HG03135 (cell line): ENCODE data around the gene TSKU.

Experiments used
- ATAC-seq: cut with Tn5 transposase; IDR thresholded peaks from one replicate; pipeline ENCODE4 v1.9.1; 2021; ENCODE audit warnings: mild to moderate bottlenecking, moderate library complexity; ENCODE audit not compliant: unreplicated experiment

TSKU gene

DNA sequence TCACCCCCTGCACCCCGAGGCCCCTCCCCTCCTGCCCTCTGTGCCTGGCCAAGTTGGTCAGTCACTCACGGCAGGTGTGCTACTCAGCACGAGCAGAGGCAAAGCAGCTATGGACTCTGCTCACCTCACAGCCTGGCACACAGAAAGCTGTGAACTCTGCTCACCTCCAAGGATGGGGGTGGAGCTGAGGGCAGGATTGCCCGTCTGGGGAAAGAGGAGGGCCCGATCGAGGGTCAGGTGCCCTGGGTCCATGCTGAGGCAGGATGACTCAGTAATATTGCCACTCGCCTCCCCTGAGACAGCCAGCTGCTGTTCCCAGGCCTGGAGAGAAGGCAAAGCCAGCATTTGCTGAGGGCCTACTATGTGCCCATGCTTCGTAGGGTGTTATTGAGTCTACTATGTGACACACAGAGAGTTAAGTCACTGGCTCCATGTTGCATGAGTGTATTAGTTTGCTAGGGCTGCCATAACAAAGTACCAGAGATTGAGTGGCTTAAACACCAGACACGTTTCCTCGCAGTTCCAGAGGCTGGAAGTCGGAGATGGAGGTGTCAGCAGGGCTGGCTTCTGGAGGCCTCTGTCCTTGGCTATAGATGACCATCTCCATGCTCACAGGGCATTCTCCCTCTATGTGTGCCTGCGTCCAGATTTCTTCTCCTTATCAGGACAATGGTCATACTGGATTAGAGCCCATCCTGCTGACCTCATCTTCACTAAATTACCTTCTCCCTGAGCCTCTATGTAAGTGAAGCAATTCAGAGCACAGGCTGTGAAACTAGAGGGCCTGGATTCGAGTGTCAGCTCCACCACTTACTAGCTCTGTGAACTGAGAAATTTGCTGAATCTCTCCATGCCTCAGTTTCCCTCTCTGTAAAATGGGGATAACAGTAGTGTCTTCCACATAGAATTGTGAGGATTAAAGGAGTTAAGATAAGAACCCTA is 13.2 kb upstream of the TSKU start:
- no peak for ATAC-seq

DNA sequence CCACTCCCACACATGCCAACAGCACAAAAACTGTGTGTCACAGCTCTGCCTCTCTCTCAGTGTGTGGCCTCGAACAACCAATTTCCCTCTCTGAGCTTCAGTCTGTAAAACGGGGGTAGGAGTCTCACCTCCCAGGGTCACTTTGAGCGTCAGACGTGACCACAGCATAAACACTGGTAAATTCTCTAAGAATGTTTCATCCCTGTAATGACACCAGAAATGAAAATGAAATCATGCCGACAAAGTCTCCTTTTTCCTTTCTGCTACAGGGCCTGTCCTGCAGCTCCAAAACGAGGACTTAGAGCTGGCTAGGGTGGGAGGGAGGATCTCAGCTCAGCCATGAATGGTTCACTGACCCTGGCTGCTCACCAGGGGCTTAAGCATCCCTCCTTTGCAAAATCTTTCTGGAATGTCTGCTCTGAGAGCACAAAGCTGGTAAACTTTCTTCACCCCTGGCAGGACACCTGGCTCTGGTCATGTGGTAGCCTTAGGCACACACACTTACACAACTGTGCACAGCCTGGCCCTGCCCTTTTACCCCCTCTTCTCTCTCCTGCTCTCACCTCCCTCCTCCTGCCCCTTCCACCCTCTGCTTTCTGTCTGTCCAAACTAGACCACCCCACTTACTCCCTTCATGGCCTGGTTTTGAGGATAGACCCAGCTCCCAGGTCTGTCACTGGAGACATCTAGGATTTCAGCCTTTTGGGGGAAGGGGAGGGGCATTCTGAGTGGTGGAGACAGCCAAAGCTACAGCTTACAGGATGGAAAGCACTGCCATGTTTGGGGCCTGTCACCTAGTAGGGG is 12.3 kb upstream of the TSKU start:
- ATAC-seq: no peak

DNA sequence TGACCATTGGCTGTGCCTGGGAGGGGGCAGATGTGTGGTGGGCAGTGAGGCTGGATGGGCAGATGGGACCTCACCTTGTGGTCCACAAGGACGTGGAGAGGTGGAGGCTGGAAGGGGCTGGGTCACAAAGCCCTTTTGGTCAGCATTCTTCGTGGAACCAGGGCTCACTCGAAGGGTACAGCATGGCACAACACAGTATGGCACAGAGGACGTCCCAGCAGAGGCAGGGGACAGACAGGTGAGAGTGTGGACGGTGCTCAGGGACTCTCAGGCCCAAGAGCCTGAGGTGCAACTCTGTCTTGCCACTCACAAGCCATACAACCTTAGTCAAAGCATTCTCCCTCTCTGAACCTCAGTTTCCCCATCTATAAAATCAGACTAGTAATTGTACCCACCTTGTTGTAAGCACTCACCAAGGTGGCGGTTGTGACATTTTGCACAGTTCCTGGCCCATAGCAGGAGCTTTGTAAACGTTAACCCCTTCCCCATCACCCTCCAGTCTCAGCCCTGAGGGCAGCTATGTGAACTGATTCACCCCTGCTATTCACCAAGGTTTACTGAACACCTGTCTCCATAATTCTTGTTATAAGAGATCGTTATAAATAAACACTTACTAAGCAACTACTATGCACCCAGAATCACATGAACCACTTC is 11.6 kb upstream of the TSKU start:
- ATAC-seq: no peak

DNA sequence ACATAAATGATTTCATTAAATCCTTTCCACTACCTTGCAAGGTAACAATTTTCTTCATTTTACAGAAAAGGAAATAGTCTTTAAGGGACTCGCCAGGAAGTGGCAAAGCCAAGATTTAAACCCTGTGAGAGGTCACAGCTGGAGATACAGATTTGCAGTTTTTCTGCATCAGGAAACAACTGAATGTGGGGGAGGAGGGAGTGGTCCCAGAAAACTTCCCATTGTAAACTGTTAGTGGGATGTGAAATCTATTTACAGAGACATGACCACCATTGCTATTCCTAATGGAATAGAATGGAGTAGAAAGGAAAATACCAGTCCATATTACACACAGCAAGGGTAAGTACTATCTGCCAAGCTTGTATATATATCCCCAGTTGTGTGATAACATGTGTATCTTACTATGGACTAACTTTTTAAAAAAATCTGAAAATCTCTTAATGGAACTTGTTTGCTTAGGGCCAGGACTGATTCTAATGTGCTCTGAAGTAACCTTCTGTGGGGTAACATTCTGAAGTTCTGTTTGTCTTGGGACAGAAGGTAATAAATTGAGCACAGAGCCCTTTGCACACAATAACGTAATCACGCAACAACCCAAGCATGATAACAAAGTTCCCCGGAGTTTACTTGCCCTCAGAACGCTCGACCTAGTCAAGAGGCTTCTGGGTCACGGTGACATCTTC is 10.9 kb upstream of the TSKU start:
- no peak for ATAC-seq

DNA sequence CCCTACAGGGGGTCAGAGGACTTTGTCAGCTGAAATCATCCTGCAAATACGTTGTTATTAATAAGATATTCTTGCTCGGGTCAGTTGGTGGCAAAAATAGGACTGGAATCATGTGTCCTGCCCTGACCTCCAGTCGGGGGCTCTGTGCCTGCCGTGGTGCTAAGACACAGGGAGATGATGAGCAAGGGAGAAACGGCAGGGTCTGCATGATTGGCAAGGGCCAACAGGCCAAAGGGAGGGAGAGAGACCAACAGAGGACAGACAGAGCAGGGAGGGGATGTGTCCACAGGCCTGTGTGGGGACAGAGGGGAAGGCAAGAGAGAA is 10.4 kb upstream of the TSKU start:
- ATAC-seq: no peak

DNA sequence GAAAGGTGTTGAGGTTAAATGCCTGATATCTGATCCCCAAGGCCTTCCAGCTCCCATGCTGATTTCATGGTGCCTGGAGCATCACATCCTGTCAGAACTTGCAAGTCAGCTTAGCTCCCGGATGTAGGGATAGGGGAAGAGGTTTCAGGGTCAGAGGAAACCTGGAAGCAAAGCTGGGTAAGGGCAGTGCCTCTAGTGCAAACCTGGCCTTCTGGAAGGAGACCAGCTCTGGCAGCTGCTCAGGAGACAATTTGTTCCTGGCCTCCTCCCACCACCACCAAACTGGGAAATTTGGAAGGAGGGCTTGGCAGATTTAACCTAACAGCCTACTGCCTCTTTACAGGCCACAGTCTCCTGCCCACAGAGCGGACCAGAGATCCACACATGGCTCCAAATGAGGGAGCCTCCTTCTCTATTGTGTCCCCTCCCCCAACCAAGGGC is 9.2 kb upstream of the TSKU start:
- no peak for ATAC-seq

DNA sequence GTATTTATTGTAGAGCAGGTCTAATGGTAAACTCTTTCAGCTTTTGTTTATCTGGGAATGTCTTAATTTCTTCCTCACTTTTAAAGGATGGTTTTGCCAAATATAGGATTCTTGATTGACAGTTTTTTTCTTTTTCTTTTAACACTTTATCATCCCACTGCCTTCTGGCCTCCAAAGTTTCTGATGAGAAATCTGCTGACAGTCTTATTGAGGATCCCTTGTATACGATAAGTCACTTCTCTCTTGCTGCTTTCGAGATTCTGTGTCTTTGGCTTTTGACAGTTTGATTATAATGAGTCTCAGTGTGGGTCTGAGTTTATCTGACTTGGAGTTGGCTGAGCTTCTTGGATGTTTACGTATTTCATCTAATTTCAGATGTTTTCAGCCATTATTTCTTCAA is 6.7 kb upstream of the TSKU start:
- no peak for ATAC-seq

DNA sequence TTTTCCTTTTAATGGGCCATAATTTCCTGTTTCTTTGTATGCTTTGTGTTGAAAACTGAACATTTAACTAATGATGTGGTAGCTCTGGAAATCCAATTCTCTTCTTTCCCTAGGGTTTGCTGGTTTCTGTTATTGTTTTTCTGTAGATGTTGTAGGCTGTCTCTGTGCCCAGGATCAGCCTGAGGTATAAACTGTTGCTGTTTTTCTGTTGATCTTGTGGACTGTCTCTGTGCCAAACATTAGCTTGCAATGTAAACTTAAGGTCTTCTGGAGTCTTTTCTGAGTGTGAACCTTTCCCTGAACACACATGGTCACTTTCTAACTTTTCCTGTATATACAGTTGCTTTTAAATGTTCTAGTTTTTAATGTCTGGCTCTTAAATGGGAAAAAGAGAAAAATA is 5.9 kb upstream of the TSKU start:
- no peak for ATAC-seq

DNA sequence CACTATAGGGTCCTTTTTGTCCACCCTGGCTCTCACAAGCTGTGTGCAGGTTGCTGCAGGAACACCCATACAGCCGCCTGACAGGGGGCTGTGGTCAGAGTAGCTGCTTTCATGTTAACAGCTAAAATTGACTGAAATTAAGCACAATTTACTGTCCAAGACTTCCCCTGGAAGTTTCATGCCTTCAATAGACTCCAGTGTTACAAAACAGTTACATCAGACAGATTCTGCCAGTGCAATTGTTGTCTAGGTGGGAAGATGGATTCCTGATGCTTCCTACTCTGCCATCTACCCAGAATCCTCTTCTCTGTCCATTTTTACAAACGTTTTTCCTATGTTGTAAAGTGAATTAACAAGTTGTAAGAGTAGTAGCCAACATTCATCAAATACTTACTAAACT is 5.3 kb upstream of the TSKU start:
- no peak for ATAC-seq

DNA sequence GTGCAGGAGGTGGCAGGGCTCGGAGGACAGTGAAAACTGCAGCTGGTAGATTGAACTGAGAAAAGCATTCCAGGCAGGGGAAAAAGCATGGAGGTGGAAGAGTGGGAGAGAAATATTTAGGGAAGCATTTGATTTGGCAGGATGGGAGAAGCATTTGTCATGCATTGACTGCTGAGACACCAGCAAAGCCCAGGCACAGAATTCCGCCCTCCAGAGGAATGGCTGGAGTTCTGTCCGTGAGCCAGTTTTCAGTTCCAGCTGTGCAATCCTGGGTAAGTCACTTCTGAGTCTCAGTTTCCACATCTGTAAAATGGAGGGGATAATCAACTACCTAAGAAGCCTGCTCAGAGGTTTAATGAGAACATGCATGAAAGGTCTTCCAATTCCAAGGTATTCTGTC is 4.3 kb upstream of the TSKU start:
- no peak for ATAC-seq

DNA sequence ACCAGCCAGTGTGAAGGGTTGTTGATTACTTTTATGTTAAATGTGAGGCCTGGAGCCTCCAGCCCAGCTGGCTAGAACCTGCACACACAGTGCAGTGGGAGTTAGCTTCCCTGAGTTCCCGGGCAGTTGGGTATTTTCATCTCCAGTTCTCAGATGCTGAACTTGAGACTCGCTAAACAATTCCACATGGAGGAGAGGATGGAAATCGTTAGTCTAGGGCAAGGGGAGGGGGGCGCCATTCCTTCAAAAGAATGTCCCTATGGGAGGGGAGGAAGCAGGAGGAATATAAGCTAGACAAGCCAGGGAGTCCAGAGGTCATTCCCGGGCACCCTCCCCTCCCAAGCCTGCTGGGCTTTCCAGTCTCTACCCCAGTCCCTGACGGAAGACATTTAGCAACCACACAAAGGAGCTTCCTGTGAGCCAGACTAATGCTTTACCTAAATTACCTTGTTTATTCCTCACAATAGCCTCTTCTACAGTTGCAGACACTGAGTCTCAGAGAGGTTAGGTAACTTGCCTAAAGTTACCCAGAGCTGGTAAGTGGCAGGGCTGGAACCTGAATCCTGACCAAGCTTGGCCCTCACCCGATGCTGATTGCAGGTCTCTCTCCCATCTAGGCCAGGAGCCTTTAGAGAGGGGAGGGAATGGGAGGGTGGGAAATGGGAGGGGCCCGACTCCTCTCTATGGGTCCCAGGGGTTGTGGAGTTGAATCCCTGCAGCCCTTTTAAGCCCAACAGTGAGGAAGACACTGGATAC is 1.9 kb upstream of the TSKU start:
- no peak for ATAC-seq

DNA sequence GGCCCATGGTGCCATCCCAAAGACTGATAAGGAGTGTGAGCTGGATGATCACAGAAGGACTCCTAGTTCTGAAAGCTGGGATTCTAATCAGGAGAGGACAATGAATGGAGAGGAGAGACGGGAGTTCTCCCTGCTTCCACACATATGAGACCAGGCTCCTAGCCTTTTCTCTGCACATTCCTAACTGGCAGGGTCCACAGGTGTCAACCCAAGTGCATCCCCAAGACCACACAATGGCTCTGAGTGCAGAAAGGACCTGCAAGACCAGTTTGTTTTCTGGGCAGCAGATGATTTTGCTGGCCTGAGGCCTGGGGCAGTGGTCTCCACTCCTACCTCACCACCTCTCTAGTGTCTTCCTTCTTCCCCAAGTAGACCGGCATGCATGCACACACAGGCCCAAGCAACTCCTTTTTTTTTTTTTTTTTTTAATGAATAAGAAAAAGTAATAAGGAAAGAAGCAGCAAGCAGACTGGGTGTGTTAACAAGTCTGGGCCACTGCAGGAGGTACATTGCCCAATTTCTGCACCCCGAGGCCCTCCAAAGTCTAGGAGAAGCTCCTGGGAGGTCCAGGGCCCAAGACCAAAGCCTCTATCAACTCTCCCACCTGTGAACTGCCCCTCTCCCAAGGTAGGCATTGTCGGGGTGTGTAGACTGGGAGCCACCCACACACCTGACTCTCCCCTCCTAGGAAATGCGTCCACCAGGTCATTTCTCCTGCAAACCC is 1.2 kb upstream of the TSKU start:
- no peak for ATAC-seq

DNA sequence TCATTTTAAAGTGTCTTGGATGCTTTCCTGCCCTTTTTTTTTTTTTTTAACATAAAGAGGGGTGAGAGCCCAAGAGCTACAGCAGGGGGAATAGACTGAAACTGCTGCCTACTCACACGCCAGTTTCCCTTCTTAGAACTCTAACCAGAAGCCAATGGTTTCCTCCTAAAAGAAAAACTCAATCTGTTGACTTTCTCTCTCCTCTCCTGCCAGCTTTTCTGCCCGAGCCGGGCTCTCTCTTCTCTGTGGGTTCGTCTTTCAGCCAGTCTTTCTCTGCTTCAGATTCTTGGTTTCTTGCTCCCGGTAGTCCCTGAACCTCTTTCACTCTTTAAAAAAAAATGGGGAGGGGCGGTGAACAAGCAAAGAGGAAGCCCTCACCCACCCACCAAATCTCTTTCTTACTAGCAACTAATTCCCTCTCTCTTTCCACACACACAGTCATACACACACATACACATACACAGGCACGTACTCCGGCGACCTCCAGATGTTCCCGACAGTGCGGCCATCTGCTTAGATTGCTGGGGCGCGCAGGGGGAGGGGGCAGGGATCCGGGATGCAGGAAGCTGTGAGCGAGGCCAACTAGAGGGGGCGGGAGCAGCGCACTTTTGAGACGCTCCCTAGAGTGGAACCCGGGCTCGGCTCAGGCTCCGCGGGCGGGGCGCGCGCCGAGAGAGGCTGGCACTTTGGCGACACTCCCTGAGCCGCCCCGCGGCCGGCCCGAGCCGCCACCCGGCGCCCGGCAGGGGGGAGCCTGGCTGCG is 444 bp upstream of the TSKU start:
- ATAC-seq: no peak

DNA sequence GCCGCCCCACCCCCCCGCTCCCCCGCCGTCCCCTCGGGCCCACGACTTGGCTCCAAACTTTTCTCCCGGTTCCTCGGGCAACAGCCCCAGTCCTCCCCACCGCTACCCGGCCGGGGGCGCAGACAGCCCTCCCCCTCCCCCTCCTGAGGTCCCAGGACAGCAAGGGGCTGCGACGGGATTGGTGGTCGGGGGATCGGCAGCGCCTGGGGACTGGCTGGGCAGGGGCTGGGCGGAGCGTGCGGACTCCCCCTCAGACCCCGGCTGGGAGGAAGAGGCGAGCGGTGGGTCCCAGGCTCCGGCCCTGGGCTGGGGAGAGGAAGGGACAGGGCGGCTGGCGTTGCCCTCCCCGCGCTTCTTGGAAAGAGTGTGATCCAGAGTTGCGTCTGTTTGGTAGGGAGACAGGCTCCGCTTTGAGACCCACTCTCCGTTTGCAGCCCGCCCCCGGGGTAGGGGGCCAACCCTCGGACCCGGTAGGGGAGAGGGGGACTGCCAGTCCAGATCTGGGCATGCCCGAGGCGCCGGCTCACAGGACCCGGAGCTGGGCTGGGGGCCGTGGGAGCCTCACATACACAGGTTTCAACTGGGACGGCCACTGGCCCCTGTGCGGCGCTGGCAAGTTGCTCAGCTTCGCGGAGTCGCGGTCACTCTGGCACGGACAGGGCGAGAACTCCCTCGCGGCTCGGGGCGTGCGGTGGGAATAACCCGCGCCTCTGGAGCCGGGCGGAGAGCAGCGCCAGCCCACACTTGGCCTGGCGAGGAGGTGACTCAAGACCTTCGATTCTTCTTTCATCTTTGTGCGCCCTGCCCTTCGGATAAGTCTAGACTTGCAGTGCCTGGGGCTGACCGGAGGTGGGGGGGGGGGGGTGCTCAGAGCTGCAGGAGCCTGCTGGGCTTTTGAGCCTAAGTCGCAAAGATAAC is 999 bp downstream of the TSKU start:
- no peak for ATAC-seq

DNA sequence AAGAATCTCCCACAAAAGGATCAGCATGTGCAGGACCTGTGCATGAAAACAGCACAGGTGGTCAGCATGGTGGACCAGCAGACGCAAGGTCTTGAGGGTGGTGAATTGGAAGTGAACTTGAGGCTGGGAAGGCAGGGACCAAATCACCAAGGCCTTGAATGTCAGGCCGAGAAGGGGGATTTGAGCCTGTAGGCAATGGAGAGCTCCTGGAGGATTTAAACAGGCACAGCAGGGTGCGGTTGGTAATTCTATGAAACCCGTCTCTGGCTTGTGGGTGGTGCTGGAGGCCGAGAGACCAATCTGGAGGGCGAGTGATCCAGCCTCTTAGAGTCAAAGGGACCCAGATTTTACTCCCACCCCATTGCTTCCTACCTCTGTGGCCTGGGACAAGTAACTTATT is 2.4 kb downstream of the TSKU start:
- ATAC-seq: no peak

DNA sequence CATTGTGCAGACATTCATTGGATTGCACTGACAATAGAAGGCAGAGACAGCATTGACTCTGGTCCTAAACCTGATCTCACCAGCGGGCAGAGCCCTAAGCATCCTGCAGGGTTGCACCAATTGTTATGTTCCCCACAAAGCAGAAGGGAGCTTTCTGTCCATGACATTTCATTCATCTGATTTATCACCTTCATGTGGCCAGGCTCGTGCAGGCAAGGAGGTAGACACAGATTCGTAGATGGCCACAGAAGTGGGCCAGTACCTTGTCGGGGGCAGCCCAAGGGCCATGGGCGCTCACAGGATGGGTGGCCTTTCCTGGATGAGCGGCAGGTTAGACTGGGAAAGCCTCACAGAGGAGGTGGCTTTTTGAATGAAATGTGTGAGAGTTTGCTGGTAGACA is 2.9 kb downstream of the TSKU start:
- no peak for ATAC-seq

DNA sequence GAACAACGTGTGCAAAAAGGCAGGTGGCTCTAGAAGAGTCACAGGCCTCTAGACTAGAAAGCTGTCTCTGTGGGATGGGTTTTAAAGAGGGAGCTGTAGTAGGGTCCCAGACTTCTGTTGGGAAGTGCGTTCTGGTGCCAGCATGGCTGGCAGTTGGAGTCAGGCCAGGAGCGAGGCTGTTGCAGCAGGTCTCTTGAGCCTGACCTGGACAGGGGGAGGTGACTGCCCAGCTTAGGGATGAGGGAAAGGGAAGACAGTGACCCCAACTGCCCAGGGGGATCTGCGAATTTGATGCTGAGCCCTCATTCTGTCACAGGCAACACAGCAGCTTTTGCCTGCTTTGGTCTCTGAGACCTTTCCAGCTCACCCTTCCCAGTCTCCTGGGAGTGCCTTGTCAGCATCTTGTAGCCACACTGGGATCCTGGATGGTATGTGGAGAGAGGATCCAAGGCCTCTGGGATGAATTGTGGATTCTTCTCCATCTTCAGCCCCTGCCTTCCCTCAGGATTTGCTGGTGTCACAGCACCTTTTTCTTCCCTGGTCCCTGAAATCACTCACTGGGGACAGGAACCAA is 3.4 kb downstream of the TSKU start:
- no peak for ATAC-seq

DNA sequence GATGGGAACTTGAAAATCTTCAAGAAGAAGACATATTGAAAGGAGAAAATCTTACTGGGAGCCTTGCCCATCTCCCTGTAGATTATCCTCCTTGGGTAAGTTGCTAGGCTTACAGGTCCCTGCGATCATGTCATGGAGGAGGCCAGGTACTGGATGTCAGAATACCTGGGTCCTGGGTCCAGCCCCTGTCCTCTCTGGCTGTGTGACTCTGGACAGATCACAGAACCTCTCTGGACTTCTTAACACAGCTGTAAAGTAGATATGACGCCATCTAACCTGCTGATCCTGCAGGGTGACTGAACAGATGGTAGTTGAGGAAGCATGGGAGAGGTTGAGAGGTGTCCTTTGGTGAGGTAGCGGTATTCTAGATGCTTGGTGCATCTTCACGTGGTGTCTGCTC is 4.1 kb downstream of the TSKU start:
- ATAC-seq: no peak
